GM19455 (cell line): ENCODE measurements around the gene SERPINB13.
A peak's percentile ranks its signal among the peaks of the same experiment; 100 is the strongest.

ENCODE experiments used
- ATAC-seq: cut with Tn5 transposase; IDR thresholded peaks from one replicate; pipeline ENCODE4 v1.9.1; 2021; ENCODE audit not compliant: unreplicated experiment

SERPINB13 gene, protein sequence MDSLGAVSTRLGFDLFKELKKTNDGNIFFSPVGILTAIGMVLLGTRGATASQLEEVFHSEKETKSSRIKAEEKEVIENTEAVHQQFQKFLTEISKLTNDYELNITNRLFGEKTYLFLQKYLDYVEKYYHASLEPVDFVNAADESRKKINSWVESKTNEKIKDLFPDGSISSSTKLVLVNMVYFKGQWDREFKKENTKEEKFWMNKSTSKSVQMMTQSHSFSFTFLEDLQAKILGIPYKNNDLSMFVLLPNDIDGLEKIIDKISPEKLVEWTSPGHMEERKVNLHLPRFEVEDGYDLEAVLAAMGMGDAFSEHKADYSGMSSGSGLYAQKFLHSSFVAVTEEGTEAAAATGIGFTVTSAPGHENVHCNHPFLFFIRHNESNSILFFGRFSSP

GRCh38 chr18:63586966-63587365 lies at the start of gene SERPINB13:
Gene SERPINB13, plus strand, starts transcription at chr18:63587343. Its CDS starts 1,325 bp downstream, at chr18:63588668.
- no peak for ATAC-seq

GRCh38 chr18:63539904-63540510 lies 47.1 kb upstream of the SERPINB13 start:
- ATAC-seq: no peak

- no peak for ATAC-seq
Measured at GRCh38 chr18:63542069-63542468, 45.1 kb upstream of the SERPINB13 start, which contains the start of gene SERPINB12. Gene SERPINB12, plus strand, starts transcription at chr18:63542369. Its CDS starts 13,791 bp downstream, at chr18:63556160.

GRCh38 chr18:63544017-63544416 lies 43.1 kb upstream of the SERPINB13 start:
- ATAC-seq: no peak

DNA sequence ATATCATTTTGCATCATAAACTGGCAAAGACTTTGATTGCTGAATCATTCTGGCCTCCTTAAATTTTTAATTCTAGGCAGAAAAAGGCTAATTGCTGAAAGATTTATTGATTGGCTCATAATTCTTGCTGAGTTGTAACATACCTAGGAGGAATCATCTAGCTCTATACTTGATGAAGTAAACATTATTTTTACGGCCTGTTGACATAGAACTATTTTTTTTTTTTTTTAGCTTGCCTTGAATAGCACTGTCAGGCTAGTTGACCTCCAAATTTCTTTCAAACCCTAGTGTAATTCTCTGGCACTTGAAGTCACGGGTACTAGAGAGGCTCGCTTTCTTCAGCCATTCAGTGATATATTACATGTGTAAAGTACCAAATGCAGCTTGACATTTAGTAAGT lies 42.1 kb upstream of the SERPINB13 start:
- no peak for ATAC-seq

- no peak for ATAC-seq
Measured at GRCh38 chr18:63550068-63550467, 37.1 kb upstream of the SERPINB13 start.

GRCh38 chr18:63551769-63552168 lies 35.4 kb upstream of the SERPINB13 start:
- no peak for ATAC-seq

DNA sequence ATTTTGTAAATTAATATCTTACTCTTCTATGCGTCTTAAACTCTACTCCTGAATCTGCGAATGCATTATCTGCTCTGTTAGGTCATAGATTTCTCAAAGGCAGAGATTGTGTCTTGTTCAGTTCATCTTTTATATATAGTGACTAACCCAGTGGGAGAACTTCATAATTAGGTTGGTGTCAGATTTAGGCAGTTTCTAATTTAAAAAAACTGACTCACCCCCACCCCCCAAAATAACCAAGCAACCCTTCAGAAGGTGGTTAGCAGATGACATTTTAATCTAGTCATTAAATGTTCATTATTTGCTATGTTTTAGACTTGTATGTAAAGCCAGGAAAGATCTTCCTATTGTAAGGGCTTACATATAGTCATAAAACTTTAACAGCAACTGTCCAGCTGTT lies 34.6 kb upstream of the SERPINB13 start:
- ATAC-seq: no peak

GRCh38 chr18:63553081-63553480 lies 34.1 kb upstream of the SERPINB13 start:
- ATAC-seq: no peak

- no peak for ATAC-seq
Measured at GRCh38 chr18:63559567-63560491, 27.3 kb upstream of the SERPINB13 start.

DNA sequence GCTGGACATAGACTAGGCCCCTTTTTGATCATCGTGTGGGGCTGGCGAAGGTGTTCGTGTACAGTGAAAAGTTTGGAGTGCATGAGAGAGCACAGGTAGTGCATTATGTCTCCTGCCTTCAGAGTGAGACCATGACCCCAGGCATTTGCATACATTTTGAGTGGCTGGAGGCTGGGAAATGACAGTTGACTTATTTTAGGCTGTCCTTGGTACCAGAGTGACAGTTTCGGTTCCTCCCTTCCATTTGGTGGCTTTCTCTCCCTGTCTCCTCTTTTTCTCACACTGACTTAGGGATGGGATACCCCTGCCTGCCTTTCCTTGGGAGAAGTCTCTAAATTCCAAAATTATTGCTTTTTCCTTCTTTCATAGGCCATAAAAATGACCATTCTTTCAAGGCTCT lies 24.9 kb upstream of the SERPINB13 start:
- ATAC-seq: peak; percentile 48

DNA sequence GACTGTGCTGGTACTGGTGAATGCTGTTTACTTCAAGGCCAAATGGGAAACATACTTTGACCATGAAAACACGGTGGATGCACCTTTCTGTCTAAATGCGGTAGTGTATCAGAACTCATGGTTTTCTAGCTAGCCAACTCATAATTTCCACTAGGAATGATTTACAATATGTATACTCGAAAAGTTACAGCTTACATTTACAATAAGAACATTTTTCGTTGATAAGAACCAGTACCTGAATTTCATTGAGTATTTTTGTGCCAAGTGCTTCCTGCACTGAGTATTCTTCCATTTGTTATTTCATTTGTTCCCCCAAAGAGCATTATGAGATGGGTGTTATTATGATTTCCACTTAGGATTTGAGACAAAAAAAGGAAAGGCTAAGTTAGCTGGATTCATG lies 23.1 kb upstream of the SERPINB13 start:
- no peak for ATAC-seq

GRCh38 chr18:63564561-63564960 lies 22.6 kb upstream of the SERPINB13 start:
- ATAC-seq: no peak

- no peak for ATAC-seq
Measured at GRCh38 chr18:63567276-63567675, 19.9 kb upstream of the SERPINB13 start.

GRCh38 chr18:63567825-63568224 lies 19.3 kb upstream of the SERPINB13 start:
- no peak for ATAC-seq

- no peak for ATAC-seq
Measured at GRCh38 chr18:63570721-63571120, 16.4 kb upstream of the SERPINB13 start.

DNA sequence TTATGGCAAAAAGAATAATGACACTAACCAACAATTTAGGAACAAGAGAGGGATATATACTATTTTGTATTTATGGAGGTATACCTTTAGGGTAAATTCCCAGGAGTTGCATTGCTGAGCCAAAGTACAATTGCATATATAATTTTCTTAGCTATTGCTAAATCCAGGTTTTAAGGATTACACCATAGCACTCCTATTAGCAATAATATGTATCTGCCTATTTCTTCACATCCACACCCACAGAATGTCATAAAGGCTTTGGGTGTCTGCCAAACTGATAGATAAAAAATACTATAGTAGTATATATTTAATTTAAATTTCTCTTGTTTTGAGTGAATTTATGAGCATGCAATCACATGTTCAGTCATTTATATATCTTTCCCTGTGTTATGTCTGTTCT lies 11.5 kb upstream of the SERPINB13 start:
- no peak for ATAC-seq

GRCh38 chr18:63578357-63578958 lies 8.7 kb upstream of the SERPINB13 start:
- ATAC-seq: no peak

DNA sequence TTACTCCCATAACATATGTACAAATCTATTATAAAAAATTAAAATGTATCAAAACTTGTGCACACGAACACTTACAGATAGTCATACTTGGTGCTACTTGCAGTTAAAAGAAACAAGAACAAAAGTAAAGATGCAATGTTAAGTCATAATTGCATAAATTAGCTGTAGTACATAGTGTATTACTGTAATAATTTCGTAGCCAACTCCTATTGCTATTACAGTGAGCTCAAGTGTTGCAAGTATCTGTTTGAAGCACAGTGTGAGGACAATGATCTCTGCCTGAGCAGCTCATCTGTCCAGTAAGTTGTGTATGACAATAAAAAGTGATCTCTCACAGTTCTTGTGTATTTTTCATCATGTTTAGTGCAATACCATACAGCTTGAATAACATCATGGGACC lies 7.5 kb upstream of the SERPINB13 start:
- ATAC-seq: no peak

- ATAC-seq: no peak
Measured at GRCh38 chr18:63585988-63586387, 1.2 kb upstream of the SERPINB13 start.

DNA sequence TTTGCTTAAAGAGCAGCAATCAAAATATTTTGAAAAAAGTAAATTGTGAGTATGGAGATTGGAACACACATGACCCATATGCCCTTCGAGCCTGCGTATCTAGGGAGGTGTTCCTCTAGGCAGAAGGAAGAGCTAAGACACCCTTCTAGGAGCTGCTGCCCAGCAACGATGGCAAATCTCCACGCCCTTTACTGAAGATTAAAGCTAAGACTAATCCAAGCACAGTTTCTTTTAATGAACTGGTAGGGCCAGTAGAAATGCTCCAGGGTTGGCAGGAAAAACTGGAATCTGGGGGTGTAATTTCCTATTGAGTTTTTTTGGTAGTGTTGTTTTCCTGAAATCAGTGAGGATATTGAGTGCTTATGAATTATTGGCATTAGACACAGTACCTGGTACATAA lies 712 bp upstream of the SERPINB13 start:
- ATAC-seq: no peak
